HG02678 (cell line): ENCODE results near the gene PXDC1.
"Not testable (repeated sequence)": the region's sequence is repeated elsewhere in the genome, so short reads cannot be mapped to it uniquely, and the experiment has no call there.

Source experiments
- ATAC-seq: cut with Tn5 transposase; IDR thresholded peaks from one replicate; pipeline ENCODE4 v1.9.1; 2021; ENCODE audit warnings: mild to moderate bottlenecking, moderate library complexity; ENCODE audit not compliant: unreplicated experiment

Gene PXDC1

DNA sequence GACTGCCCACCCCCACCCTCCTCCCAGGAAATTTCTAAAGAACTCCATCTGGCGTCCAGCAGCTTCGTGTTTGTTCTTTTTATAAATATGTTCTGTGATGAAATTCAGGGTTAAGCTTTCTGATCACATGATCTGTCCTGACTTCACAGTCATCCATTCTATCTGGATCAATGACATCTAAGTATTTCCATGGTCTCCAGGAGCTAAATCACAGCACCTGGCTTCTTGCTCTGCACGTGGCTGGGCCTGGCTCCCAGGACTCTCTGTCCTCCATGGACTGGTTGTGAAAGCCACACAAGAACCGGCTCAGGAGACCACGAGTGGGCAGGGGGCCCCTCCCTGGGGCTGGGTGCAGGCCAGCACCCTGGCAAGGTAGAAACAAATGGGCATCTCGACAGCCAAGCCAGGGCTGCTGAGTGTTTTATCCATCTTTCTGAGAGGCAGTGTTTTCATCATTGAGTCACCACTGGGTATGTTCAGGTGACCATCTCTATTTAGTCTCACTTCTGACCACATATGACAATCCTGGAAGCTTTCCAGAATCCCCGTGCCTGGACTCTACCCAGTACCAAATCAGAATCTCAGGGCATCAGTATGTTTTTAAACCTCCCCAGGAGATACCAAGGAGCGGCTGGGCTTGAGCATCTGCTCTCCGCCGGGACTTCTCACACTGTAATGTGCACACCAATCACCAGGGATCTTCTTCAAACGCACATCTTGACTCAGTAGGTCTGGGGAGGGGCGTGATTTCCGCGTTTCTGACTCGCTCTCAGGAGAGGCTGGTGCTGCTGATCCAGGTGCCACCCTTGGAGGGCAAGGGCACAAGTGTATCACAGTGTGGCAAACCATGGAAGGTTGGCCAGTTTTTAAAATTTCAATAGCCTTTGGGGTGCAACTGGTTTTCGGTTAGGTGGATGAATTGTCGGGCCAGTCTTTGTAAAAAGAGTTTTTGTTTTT, 31.6 kb upstream of the PXDC1 start:
- no peak for ATAC-seq

DNA sequence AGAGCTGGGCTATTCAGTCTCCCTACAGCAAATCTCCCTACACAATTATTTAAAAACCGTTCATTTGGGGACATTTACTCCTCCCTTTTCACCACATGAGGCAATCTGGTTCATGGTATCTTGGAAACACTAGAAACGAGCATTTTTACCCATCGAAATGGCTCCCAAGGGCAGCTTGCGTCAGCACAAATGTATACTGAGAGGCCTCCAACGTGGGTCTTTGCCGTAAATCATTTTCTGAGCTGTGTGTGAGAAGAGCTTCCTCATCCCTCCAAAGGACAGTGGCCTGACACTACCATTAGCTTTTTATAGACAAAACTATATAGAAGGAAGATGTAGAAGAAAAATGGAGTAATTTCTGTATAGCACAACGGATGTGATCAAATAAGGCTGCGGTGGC, 30.0 kb upstream of the PXDC1 start:
- ATAC-seq: no peak

DNA sequence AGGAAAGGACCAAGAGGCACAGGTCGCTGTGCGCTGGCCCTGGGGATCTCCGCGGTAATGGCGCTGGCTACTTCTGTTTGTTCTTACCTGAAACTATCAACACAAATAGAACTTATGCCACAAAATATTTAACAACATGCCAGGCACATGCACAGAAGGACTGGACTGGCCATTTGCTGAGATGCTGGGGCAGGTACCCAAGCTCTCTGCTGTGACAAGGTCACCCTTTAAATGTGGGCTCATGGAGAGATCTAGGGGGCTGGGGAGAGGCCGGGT, 28.0 kb upstream of the PXDC1 start:
- ATAC-seq: no peak

DNA sequence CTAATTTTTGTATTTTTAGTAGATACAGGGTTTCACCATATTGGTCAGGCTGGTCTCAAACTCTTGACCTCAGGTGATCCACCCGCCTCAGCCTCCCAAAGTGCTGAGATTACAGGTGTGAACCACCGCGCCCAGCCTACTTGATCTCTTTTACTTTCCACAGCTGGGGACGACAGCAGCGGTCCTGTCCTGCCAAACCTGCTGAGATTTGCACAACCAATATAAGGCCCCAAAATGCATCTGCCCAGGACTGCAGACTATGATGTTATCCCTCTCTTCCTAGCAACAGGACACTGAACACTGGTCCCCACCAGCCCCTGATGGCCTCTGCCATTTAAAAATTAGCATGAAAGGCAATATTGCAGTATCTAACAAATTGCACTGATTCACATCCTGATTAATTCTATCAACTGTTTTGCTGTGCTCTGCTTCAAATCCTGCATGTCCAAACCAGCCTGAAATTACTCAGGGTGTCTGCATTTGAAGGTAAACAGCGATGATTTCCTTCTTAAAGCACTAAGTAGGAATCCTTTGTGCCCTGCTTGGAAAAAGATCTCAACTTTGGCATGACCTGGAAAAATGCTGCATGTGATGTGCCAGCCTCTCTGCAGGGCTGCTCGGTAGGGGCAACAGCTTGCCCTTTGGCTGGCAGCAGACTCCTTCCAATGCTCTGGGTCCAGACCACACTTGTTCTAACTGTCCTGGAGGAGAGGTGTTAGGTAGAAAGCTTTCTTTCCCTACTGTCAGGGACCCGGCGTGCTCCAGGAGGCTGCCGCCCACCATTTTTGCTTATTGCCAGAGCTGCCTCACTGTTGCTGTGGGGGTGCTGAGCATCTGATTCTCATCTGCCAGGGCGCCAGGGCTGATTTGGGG, 27.4 kb upstream of the PXDC1 start:
- ATAC-seq: no peak

DNA sequence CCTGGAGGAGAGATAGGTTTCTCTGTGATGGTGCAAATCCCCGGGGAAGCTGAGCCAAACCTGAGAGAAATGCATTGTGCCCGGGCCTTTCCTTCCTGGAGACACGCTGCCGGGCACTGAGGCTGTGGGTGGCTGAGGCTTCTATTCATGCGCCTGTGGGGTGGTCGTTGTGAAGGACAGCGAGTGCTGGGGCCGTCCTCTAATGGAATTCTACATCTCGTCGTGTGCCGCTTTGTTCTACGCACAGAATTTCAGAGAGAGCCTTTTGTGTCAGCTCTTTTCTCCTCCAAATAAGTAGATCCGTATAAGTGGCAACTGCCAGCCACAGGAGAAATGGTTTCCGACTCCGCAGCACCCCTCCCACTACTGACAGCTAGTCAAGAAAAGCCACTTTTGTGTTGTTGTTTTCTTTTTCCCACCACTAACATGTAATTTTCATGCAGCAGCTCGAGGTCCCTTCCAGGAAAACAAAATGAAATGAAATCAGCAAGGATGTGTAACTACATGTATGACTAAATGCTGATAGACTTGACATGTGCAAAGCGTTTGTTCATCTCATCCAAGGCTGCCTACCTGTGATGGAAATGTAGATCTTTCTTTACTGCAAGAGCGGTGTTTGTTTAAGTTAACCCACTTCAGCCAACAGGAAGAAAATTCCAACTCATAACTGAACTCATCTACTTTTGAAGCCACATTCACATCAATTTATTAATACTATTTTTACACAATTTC, 26.4 kb upstream of the PXDC1 start:
- no peak for ATAC-seq

DNA sequence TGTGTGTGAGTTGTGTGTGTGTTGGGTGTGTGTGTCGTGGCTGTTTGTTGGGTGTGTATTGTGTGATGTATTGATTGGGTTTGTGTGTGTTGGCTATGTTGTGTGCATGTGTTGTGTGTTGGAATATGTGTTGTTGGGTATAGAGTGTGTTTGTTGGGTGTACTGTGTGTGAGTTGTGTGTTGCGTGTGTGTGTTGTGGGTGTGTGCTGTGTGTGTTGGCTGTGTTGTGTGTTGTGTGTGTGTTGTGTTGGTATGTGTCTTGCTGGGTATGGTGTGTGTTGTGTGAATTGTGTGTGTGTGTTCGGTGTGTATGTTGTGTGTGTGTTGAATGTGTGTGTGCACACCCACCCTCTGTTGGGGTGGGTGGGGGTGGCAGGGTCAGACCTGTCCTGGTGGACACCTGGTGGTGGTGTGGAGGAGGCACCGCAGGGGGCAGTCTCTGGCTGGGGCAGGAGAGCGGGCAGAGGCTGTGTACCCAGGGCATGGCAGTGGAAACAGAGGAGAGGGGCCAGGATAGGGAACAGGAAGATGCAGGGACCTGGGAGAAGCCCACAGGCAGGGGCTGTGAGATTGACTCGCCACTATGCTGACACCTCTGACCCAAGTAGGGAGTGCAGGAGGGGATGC, 25.5 kb upstream of the PXDC1 start:
- no peak for ATAC-seq

DNA sequence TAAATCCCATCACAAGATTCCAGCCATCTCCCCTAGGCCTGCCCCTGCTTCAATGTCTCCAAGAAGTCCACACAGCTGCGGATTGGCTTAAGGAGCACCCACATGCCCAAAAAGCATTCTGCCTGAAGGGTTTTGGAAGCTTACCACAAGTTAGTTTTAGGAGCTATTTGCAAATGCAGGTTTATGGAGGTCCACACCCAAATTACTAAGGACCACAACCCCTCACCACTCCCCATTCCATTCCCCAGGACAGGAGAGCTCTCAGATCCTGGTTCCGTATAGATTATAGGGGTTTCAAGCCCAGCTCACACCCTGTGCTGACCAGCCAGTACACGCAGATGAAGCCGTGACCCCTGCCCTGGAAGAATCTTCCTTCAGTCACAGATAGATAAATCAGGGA, 24.3 kb upstream of the PXDC1 start:
- ATAC-seq: no peak

DNA sequence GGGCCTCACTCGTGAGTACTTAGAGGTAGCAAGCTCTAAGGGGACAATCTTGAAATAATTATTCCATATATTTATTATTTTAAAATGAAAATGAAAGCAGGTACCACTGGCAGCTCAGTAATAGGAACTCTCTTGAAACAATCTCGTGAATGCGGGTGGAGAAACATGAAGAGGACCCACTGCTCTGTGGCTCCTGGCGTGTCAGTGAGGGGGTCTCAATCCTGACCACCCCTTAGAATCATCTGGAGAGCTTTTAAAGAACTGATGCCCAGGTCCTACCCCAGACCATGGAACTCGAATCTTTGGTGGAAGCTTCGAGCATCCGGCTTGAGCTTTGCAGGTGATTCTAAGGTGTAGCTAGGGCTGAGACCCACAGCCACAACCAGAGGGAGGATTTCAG, 23.9 kb upstream of the PXDC1 start:
- ATAC-seq: no peak

DNA sequence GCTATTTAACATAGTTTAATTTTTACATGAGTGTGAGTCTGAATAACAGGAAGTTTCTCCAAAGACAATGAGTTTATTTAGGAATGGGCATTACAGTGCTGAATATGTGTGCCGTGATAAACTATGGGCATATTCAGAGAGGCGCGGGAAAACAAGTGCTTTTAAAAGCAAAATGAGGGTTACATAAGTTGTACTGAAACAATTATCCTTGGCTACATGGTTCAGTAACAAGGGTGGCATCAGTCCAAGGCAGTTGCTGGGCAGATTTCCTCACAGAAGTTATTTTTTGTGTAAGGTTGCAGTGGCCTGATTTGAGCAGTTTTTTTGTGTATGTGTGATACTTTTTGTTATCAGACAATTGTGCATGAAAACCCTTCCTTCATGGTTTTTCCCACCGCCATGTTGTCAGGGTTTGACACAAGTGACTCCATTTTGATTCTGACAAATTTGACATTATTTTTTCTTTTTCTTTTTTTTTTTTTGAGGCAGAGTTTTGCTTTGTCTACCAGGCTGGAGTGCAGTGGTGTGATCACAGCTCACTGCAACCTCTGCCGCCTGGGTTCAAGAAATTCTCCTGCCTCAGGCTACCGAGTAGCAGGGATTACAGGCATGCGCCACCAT, 22.3 kb upstream of the PXDC1 start:
- ATAC-seq: no peak

DNA sequence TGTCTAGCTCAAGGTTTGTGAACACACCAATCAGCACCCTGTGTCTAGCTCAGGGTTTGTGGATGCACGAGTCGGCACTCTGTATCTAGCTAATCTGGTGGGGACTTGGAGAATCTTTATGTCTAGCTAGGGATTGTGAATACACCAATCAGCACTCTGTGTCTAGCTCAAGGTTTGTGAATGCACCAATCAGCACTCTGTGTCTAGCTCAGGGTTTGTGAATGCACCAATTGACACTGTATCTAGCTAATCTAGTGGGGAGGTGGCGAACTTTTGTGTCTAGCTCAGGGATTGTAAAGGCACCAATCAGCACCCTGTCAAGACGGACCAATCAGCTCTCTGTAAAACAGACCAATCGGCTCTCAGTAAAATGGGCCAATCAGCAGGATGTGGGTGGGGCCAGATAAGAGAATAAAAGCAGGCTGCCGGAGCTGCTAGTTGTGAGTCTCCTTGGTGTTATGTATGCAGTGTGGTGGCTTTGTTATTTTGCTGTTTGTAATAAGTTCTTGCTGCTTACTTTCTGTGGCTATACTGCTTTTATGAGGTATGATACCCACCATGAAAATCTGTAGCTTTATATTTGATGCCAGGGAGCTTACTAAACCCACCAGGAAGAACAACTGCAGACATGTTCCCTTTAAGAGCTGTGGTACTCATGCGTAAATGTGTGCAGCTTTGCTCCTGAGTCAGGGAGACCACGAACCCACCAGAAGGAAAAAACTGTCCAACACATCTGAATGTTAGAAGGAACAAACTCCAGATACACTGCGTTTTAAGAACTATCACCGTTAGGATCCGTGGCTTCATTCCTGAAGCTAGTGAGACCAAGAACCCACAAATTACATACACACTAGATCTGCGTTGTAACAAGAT, 20.9 kb upstream of the PXDC1 start:
- not testable (repeated sequence) for ATAC-seq

DNA sequence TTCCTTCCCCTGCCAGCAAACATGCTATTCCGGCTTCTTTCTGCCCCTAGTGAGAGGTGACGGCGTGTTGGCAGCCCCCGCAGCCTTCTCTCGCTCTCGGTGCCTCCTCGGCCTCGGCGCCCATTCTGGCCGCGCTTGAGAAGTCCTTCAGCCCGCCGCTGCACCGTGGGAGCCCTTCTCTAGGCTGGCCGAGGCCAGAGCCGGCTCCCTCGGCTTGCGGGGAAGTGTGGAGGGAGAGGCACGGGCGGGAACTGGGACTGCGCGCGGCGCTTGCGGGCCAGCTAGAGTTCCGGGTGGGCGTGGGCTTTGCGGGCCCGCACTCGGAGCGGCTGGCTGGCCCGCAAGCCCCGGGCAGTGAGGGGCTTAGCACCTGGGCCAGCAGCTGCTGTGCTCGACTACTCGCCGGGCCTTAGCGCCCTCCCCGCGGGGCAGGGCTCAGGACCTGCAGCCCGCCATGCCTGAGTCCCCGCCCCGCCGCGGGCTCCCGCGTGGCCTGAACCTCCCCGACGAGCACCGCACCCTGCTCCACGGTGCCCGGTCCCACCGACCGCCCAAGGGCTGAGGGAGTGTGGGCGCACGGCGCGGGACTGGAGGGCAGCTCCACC, 20.0 kb upstream of the PXDC1 start:
- no peak for ATAC-seq

DNA sequence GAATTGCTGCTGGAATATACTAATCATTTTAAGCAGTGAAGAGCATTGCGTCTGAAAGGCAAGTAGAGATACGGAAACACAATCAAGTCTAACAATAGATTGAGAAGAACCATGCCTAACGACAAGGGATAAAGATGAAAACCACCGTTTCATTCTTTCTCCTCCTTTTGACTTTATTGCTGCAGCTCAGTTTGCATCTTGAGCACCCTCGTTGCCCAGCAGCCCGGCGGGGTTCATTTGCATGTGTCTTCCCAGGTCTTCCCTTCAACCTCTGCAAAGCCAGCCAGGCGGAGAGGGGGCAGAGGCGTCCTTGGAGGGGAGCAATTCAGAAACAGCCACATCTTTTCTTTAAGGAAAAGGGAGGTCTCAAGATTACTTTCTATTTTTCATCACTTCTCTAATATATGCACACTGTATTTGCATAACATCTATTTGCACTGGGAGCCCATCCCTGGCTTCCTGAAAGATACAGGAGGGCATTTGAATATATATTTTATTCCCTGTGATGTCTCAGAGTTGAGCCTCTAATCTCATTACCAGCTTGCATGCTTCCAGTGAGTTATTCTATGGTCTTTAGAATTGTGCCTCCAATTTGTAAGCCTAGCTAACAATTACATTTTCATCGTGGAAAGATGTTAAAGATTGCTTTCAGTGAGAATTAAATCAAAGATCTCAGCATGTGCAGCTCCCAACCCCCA, 18.7 kb upstream of the PXDC1 start:
- no peak for ATAC-seq

DNA sequence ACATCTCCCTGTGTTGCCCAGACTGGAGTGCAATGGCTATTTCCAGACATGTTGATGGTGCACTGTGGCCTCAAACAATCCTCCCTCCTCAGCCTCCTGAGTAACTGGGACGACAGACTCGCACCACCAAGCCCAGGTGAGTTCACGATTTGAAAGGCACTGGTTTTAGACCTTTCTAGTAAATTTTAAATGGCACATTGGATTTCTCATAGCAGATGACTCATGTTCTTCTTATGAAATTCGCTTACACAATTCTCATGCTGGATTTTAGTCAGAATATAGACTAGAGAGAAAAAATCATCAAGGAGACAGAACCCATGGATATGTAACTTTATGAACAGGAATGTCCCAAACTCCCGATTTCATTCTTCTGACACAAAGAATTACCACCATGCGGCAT, 18.1 kb upstream of the PXDC1 start:
- no peak for ATAC-seq

DNA sequence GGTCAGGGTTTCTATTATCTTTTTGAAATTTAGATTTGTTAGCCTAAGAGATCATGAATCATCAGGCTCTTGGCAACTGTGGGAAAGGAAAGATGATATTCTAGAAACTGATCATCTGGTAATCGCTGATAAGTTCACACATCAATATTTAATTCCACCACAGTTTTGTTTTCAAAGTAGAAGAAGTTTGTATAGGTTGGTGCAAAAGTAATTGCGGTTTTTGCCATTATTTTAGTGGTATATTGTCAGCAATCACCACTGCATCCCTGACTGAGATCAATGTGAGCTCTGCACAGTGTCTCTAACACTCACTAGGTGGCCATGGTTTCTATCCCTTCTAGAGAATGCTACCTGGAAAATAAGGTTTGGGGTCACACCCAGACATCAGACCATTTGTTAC, 17.0 kb upstream of the PXDC1 start:
- no peak for ATAC-seq

DNA sequence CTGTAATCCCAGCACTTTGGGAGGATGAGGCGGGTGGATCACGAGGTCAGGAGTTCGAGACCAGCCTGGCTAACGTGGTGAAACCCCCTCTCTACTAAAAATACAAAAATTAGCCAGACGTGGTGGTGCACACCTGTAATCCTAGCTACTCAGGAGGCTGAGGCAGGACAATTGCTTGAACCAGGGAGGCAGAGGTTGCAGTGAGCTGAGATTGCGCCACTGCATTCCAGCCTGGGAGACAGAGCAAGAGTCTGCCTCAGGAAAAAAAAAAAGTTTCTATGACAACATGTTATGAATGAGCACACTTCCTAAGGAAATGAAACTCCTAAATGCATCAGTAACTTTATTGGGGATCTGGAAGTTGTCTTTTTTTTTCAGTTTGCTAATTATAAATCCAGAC, 16.0 kb upstream of the PXDC1 start:
- ATAC-seq: not testable (repeated sequence)

DNA sequence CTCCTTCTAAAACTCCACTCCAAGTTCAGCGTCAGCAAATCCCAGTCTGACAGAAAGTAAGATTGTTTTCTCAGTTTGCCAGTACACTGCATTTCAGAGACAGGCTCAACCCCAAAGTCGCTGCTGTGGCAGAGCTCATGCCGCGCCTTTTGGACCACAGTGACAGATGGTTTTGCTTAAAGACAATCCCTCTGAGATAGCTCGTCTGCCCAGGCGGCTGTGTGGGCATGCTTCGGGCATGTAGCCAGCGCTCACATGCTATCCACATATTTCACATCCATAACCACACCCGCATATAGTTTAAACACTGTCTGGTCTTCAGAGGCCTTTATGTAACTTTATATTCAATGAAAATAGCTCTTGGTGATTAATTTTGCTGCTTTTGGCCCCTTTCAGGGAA, 14.7 kb upstream of the PXDC1 start:
- ATAC-seq: no peak

DNA sequence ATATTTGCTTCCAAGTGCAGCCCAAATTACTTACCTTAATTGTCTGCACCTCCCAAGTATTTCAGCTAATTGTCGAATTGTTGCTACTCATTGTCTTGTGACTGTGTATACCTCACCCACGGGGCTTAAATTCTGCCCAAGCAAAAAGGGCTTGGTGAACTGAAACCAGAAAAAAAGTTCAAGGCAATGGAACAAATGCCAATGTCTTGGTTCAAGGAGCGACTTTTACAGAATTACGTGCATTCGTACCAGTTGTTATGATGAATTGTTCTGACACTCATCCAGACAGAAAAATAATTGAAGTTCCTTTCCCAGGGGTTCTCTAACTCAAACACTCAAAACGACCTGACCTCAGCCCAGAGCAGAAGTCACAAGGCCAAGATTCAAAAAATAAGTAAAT, 13.9 kb upstream of the PXDC1 start:
- no peak for ATAC-seq

DNA sequence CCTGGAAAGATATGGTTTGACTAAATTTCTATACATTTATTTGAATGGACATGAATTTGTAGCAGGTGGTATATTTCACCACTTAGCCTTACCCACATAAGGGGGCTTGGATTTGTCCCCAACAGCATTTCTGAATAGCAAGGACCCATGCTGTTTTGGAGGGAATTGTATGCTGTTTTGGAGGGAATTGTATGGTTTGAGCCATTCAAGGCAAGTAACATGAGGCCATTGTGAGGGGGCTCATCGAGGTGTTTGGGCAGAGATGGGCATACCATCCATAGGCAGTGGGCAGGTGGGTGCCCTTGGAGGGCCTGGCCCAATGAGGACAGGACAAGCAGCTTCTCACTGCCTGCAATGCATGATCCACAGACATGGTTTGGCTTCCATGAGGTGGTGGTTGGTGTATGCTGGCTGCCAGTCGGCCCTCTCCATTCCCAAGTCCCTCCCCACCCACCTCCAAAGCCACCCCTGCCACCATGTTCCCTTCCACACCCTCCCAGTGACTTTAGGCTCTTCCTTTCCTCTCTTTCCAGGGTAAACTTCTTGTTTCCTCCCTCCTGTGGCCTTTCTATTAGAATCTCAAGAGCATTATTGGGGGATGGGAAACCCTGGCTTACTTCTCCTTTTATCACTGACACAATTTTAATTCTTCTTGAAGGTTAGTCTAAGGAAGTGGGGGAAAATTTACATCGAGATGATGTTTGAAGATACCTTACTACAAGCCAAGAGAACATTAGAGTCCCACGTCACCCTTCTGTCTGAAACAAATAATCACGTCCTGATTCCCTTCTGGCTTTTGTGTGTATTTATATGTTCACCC, 13.2 kb upstream of the PXDC1 start:
- ATAC-seq: no peak
